ENCODE data around the gene GIMAP7.
"Not testable (repeated sequence)": the region's sequence is repeated elsewhere in the genome, so short reads cannot be mapped to it uniquely, and the experiment has no call there.

Gene GIMAP7

DNA sequence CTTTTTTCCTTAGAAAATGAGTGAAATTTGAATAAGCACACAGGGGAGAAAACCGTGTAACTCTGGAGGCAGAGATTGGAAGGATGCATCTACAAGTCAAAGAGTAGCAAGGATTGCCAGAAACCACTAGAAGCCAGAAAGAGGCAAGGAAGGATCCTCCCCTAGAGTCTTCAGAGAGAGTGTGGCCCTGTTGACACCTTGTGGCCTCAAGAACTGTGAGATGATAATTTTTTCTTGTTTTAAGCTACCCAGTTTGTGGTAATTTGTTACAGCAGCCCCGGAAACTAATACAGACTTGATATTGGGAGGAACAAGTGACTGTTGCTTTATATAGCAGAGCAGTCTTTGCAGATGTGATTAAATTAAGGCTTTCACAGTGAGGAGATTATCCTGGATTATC, 3.6 kb upstream of the GIMAP7 start:
- H3K27ac ChIP-seq (ENCODE audit: low read depth, low read length), result no peak overlapping the region
- H3K36me3 ChIP-seq (ENCODE audit: control insufficient read depth, insufficient read depth, low read length), result no peaks in the 10 kb centered on the region
- no peaks in the 10 kb centered on the region for H3K9me3 ChIP-seq (ENCODE audit: control insufficient read depth, insufficient read depth, low read depth, low read length)
- no peak overlapping the region for H3K9ac ChIP-seq (ENCODE audit: low read length)
- H3K4me1 ChIP-seq (ENCODE audit: control insufficient read depth, insufficient read depth, low read length), result no peaks in the 10 kb centered on the region
- H3K27me3 ChIP-seq (ENCODE audit: control insufficient read depth, insufficient read depth, low read length), result peaks cover 4% of the 10 kb centered on the region; the same call in 1 of the 2 replicates
- no peak overlapping the region for H3K4me3 ChIP-seq (ENCODE audit: low read depth, low read length)

DNA sequence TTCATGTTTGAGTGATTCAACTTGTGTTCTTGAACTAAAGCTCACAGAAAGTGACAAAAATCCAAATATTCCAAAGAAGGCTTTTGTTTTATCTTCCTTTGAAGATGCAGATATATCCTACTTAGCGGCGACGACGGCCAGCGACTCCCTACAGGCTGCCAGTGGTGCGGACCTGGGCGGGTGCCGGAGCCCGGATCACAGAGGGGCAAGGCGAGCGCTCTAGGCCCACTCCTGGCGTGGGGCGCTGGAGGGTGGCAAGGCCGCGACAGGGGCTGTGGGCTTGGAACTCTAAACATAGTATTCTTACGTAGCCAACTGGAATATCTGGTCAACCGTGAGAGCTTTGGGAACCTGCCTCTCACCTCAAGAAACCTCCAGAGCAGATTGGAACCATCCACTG, 914 bp upstream of the GIMAP7 start:
- Histone ChIP-seq H3K27ac (ENCODE audit: low read depth, low read length) (no peak overlapping the region), H3K36me3 (ENCODE audit: control insufficient read depth, insufficient read depth, low read length) (no peaks in the 10 kb centered on the region), H3K4me1 (ENCODE audit: control insufficient read depth, insufficient read depth, low read length) (no peaks in the 10 kb centered on the region), H3K9ac (ENCODE audit: low read length) (no peak overlapping the region), H3K4me3 (ENCODE audit: low read depth, low read length) (no peak overlapping the region), H3K9me3 (ENCODE audit: control insufficient read depth, insufficient read depth, low read depth, low read length) (no peaks in the 10 kb centered on the region), H3K27me3 (ENCODE audit: control insufficient read depth, insufficient read depth, low read length) (0 out of 2 replicates have a peak, but pooled peaks cover 4% of the 10 kb centered on the region)

DNA sequence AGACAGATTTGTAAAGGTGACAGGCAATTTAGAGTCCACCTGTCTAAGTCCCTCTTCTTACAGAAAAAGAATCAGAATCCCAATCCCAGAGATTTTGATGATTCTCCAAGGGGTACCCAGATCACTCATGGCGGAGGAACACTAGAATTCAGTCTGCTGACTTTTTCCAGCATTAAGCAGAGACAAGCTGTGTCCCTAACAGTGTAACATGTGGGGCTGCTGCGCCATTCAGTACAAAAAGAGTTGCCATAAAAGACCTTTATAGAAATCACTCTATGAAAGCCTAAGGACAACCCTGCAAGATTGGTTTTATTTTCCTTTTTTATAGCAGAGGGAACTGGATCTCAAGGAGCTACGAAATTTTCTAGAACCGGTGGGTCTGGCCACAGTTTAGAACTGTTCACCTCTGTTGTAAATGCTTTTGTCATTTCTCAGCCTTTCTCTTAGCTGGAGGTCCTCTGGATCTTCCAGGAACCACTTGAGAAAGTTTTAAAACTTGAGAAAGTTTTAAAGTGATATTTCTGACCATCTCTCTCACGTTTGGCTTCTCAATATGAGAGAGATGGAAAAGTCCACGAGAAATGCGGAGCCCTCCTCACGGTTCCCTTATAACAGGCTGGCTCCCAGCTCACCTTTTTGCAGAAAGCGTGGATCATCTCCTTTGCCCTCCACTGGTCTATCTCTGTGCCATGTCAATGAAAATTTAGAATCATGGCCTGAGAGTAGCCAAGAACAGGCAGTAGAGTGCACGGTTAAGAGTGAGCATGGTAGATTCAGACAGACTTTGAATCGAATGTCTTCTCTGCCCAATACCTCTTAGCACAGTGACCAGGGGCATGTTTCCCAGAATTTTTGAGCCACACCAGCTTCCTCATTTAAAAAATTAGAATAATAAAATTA, 826 bp downstream of the GIMAP7 start:
- no peak overlapping the region for H3K9ac ChIP-seq (ENCODE audit: low read length)
- no peak overlapping the region for H3K27ac ChIP-seq (ENCODE audit: low read depth, low read length)
- H3K27me3 ChIP-seq (ENCODE audit: control insufficient read depth, insufficient read depth, low read length), result peaks cover 7% of the 10 kb centered on the region; the same call in 1 of the 2 replicates
- H3K36me3 ChIP-seq (ENCODE audit: control insufficient read depth, insufficient read depth, low read length), result no peaks in the 10 kb centered on the region
- peaks cover 3% of the 10 kb centered on the region; the same call in 1 of the 2 replicates for H3K9me3 ChIP-seq (ENCODE audit: control insufficient read depth, insufficient read depth, low read depth, low read length)
- no peaks in the 10 kb centered on the region for H3K4me1 ChIP-seq (ENCODE audit: control insufficient read depth, insufficient read depth, low read length)
- H3K4me3 ChIP-seq (ENCODE audit: low read depth, low read length), result no peak overlapping the region

DNA sequence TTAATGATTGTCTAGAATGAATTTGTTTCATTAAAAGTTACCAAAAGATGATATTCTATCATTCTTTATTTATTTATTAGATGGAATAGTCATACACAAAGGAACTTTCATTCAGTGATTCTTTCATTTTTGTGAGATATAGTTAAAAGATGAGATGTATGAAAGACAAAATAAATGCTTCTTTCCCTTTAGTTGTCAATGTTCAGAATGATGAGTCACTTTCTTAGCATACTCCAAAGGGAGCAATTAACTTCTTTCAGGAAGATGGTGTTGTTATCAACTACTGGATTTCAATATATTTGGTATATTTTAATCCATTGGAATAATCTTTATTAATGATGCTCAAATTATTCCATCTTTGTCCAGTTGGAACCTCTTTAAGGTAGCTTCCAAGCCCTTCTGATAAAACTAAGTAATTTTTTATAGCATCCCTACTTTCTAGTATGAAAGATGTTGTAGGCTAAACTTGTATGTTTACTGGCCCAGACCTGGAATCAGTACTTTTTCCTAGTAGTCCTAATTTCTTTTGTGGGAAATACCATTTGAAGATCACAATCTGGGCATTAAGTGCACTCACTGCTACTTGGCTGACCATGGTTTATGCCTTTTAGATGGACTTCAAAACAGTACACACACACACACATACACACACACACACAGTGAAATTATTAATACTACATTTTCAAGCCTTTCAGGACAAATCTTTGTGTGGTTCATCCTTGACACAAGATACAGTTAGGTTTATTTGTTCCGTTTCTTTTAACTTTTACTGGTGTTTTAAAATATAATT, 2.5 kb downstream of the GIMAP7 start:
- Histone ChIP-seq H3K27ac (ENCODE audit: low read depth, low read length) (no peak overlapping the region), H3K27me3 (ENCODE audit: control insufficient read depth, insufficient read depth, low read length) (peaks cover 7% of the 10 kb centered on the region; the same call in 1 of the 2 replicates), H3K9me3 (ENCODE audit: control insufficient read depth, insufficient read depth, low read depth, low read length) (peaks cover 3% of the 10 kb centered on the region; the same call in 1 of the 2 replicates), H3K4me1 (ENCODE audit: control insufficient read depth, insufficient read depth, low read length) (no peaks in the 10 kb centered on the region), H3K4me3 (ENCODE audit: low read depth, low read length) (no peak overlapping the region), H3K36me3 (ENCODE audit: control insufficient read depth, insufficient read depth, low read length) (no peaks in the 10 kb centered on the region), H3K9ac (ENCODE audit: low read length) (no peak overlapping the region)

DNA sequence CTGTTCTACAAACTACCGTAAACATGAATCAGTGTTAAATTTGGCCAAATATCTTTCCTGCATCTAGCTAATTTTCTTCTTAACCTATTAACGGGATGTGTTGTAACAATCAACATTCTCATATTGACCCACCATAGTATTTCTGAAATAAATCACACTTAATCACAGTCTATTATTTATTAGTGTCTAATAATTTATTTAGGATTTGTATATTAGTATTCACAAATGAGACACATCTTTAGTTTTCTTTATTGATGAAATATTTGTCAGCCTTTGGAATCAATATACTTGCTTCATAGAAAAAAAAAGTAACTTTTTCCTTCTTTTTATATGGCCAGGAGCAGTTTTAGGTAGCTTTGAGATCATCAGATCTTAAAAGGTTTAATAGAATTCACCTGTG, 4.6 kb downstream of the GIMAP7 start:
- Histone ChIP-seq H3K36me3 (ENCODE audit: control insufficient read depth, insufficient read depth, low read length) (no peaks in the 10 kb centered on the region), H3K27ac (ENCODE audit: low read depth, low read length) (no peak overlapping the region), H3K9ac (ENCODE audit: low read length) (no peak overlapping the region), H3K4me1 (ENCODE audit: control insufficient read depth, insufficient read depth, low read length) (no peaks in the 10 kb centered on the region), H3K27me3 (ENCODE audit: control insufficient read depth, insufficient read depth, low read length) (peaks cover 7% of the 10 kb centered on the region; the same call in 1 of the 2 replicates), H3K9me3 (ENCODE audit: control insufficient read depth, insufficient read depth, low read depth, low read length) (peaks cover 8% of the 10 kb centered on the region; the same call in 1 of the 2 replicates), H3K4me3 (ENCODE audit: low read depth, low read length) (no peak overlapping the region)

DNA sequence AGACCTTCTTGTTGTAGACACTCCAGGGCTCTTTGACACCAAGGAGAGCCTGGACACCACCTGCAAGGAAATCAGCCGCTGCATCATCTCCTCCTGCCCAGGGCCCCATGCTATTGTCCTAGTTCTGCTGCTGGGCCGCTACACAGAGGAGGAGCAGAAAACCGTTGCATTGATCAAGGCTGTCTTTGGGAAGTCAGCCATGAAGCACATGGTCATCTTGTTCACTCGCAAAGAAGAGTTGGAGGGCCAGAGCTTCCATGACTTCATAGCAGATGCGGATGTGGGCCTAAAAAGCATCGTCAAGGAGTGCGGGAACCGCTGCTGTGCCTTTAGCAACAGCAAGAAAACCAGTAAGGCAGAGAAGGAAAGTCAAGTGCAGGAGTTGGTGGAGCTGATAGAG, 5.5 kb downstream of the GIMAP7 start:
- no peaks in the 10 kb centered on the region for H3K4me1 ChIP-seq (ENCODE audit: control insufficient read depth, insufficient read depth, low read length)
- H3K9ac ChIP-seq (ENCODE audit: low read length), result no peak overlapping the region
- H3K4me3 ChIP-seq (ENCODE audit: low read depth, low read length), result no peak overlapping the region
- H3K27me3 ChIP-seq (ENCODE audit: control insufficient read depth, insufficient read depth, low read length), result peaks cover 3% of the 10 kb centered on the region; the same call in 1 of the 2 replicates
- peaks cover 13% of the 10 kb centered on the region for H3K9me3 ChIP-seq (ENCODE audit: control insufficient read depth, insufficient read depth, low read depth, low read length)
- H3K36me3 ChIP-seq (ENCODE audit: control insufficient read depth, insufficient read depth, low read length), result no peaks in the 10 kb centered on the region
- no peak overlapping the region for H3K27ac ChIP-seq (ENCODE audit: low read depth, low read length)

DNA sequence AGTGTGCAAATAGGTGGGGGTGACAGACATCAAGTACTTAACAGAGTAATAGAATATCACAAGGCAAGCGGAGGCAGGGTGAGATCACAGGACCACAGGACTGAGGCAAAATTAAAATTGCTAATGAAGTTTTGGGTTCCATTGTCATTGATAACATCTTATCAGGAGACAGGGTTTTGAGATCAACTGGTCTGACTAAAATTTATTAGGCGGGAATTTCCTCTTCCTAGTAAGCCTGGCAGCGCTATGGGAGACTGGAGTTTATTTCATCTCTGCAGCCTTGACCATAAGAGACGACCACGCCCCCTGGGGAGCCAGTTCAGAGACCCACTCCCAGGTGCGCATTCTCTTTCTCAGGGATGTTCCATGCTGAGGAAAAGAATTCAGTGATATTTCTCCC, 8.3 kb downstream of the GIMAP7 start:
- peaks cover 22% of the 10 kb centered on the region for H3K9me3 ChIP-seq (ENCODE audit: control insufficient read depth, insufficient read depth, low read depth, low read length)
- H3K4me3 ChIP-seq (ENCODE audit: low read depth, low read length); H3K9ac ChIP-seq (ENCODE audit: low read length); H3K36me3 ChIP-seq (ENCODE audit: control insufficient read depth, insufficient read depth, low read length); H3K4me1 ChIP-seq (ENCODE audit: control insufficient read depth, insufficient read depth, low read length); H3K27me3 ChIP-seq (ENCODE audit: control insufficient read depth, insufficient read depth, low read length): not testable (repeated sequence)
- H3K27ac ChIP-seq (ENCODE audit: low read depth, low read length), result 0 out of 2 replicates have a peak overlapping the region, but pooled peaks have one; percentile 18

DNA sequence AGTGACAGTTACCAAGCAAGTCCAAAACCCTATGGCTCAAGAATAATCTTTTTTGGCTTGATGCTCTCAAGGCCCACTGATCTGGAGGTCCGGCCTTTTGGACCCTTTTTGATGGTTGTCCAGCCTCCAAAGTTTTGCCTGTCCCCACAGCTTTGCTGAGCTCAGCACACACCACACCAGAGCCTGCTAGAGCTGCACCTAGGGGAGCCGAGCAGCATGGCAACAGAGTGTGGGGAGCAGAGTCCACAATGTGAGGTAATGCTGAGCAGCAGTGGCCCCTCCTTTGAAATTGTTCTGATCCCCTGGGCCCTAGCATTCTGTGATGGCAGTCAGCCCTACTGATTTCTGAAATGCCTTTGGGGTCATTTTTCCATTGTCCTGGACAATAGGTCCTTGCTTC, 9.3 kb downstream of the GIMAP7 start:
- no peak overlapping the region; the same call in 1 of the 2 replicates for H3K4me3 ChIP-seq (ENCODE audit: low read depth, low read length)
- H3K36me3 ChIP-seq (ENCODE audit: control insufficient read depth, insufficient read depth, low read length), result no peaks in the 10 kb centered on the region
- H3K9ac ChIP-seq (ENCODE audit: low read length), result no peak overlapping the region
- H3K4me1 ChIP-seq (ENCODE audit: control insufficient read depth, insufficient read depth, low read length), result no peaks in the 10 kb centered on the region
- no peak overlapping the region for H3K27ac ChIP-seq (ENCODE audit: low read depth, low read length)
- H3K9me3 ChIP-seq (ENCODE audit: control insufficient read depth, insufficient read depth, low read depth, low read length), result peaks cover 23% of the 10 kb centered on the region
- peaks cover 3% of the 10 kb centered on the region; the same call in 1 of the 2 replicates for H3K27me3 ChIP-seq (ENCODE audit: control insufficient read depth, insufficient read depth, low read length)

DNA sequence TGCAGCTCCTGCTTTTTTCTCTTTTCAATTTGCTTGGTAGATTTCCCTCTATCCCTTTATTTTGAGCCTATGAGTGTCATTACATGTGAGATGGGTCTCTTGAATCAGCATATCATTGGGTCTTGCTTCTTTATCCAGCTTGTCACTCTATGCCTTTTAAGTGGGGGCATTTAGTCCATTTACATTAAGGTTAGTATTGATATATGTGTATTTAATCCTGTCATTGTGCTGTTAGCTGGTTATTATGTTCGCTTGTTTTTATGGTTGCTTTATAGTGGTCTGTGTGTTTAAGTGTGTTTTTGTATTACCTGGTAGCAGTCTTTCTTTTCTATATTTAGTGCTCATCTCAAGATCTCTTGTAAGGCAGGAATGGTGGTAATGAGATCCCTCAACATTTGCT, 17.0 kb downstream of the GIMAP7 start:
- H3K9me3 ChIP-seq (ENCODE audit: control insufficient read depth, insufficient read depth, low read depth, low read length), result peaks cover 41% of the 10 kb centered on the region
- no peaks in the 10 kb centered on the region for H3K36me3 ChIP-seq (ENCODE audit: control insufficient read depth, insufficient read depth, low read length)
- H3K4me1 ChIP-seq (ENCODE audit: control insufficient read depth, insufficient read depth, low read length), result no peaks in the 10 kb centered on the region
- no peak overlapping the region for H3K4me3 ChIP-seq (ENCODE audit: low read depth, low read length)
- H3K9ac ChIP-seq (ENCODE audit: low read length), result no peak overlapping the region
- H3K27me3 ChIP-seq (ENCODE audit: control insufficient read depth, insufficient read depth, low read length), result no peaks in the 10 kb centered on the region
- no peak overlapping the region for H3K27ac ChIP-seq (ENCODE audit: low read depth, low read length)

DNA sequence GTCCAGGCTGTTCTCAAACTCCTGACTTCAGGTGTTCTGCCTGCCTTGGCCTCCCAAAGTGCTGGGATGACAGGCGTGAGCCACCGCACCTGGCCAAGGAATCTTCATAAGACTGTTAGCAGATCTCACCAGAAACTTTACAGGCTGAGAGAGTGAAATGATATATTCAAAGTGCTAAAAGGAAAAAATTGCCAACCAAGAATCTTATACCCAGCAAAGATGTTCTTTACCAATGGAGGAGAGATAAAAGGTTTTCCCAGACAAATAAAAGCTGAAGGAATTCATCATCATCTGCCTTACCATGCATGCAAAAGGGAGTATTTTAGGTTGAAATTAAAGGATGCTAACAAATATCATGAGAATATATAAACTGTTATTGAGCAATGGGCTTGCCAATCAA, 23.6 kb downstream of the GIMAP7 start:
- Histone ChIP-seq H3K36me3 (ENCODE audit: control insufficient read depth, insufficient read depth, low read length) (no peaks in the 10 kb centered on the region), H3K9me3 (ENCODE audit: control insufficient read depth, insufficient read depth, low read depth, low read length) (peaks cover 30% of the 10 kb centered on the region), H3K27ac (ENCODE audit: low read depth, low read length) (no peak overlapping the region), H3K9ac (ENCODE audit: low read length) (no peak overlapping the region), H3K4me3 (ENCODE audit: low read depth, low read length) (no peak overlapping the region), H3K27me3 (ENCODE audit: control insufficient read depth, insufficient read depth, low read length) (no peaks in the 10 kb centered on the region), H3K4me1 (ENCODE audit: control insufficient read depth, insufficient read depth, low read length) (no peaks in the 10 kb centered on the region)

DNA sequence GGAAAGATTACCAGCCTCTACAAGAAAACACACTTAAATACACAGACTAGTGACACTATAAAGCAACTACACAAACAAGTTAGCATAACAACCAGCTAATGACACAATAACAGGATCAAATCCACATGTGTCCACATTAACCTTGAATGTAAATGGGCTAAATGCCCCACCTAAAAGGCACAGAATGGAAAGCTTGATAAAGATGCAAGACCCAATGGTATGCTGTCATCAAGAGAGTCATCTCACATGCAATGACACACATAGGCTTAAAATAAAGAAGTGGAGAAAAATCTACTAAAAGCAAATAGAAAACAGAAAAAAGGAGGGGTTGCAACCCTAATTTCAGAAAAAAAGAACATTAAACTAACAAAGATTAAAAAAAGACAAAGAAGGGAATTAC, 38.5 kb downstream of the GIMAP7 start:
- Histone ChIP-seq H3K36me3 (ENCODE audit: control insufficient read depth, insufficient read depth, low read length) (no peaks in the 10 kb centered on the region), H3K27me3 (ENCODE audit: control insufficient read depth, insufficient read depth, low read length) (no peaks in the 10 kb centered on the region), H3K4me1 (ENCODE audit: control insufficient read depth, insufficient read depth, low read length) (no peaks in the 10 kb centered on the region), H3K9me3 (ENCODE audit: control insufficient read depth, insufficient read depth, low read depth, low read length) (peaks cover 34% of the 10 kb centered on the region), H3K27ac (ENCODE audit: low read depth, low read length) (no peak overlapping the region), H3K4me3 (ENCODE audit: low read depth, low read length) (no peak overlapping the region), H3K9ac (ENCODE audit: low read length) (no peak overlapping the region)

Measured in HUES6 (cell line).